Activated gamma-delta T cell treated with anti-CD3 and anti-CD28 coated beads, Interleukin-2, amount 50 U/mL, for 16 hours (primary cell): ENCODE measurements around the gene RRP1B.
"Not testable (repeated sequence)": the region's sequence is repeated elsewhere in the genome, so short reads cannot be mapped to it uniquely, and the experiment has no call there.

Source experiments
- DNase-seq: peaks from one replicate; pipeline ENCODE4 v3.0.0-alpha.2; 2020; ENCODE audit warnings: low read depth

The RRP1B gene, protein sequence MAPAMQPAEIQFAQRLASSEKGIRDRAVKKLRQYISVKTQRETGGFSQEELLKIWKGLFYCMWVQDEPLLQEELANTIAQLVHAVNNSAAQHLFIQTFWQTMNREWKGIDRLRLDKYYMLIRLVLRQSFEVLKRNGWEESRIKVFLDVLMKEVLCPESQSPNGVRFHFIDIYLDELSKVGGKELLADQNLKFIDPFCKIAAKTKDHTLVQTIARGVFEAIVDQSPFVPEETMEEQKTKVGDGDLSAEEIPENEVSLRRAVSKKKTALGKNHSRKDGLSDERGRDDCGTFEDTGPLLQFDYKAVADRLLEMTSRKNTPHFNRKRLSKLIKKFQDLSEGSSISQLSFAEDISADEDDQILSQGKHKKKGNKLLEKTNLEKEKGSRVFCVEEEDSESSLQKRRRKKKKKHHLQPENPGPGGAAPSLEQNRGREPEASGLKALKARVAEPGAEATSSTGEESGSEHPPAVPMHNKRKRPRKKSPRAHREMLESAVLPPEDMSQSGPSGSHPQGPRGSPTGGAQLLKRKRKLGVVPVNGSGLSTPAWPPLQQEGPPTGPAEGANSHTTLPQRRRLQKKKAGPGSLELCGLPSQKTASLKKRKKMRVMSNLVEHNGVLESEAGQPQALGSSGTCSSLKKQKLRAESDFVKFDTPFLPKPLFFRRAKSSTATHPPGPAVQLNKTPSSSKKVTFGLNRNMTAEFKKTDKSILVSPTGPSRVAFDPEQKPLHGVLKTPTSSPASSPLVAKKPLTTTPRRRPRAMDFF

DNA sequence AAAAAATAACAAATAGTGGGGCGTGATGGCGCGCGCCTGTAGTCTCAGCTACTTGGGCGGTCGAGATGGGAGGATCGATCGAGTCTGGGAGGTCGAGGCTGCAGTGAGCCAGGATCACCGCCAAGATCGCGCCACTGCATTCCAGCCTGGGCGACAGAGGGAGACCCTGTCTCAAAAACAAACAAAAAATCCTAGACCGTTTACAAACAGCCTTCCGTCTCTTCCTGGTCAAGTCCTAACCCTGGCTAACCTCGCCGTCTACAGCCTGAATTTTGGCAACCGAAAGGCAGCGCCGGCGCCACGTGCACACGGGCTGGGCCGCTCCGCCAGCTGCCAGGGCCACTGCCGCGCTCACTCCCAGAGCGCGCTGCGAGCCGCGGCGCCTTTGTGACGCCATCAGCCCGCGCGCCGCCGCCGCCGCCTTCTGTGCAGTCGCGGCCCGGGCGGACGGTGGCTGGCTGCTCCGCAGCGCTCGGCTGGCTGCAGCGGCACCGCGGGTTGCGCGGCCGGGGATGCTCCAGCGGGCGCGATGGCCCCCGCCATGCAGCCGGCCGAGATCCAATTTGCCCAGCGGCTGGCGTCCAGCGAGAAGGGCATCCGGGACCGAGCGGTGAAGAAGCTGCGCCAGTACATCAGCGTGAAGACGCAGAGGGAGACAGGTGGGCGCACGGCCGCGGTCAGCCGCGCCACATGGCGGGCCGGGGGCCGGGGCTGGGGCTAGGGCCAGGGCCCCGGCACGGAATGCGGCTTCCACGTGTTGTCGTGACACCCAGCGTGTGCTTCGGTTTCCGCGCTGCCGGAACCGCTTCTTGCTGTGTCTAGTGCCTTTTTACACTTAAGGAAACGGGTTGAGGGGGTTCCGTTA lies at the start of gene RRP1B, which contains the start of gene HSF2BP:
Gene RRP1B, plus strand, starts transcription at position 425 of the 865 bp plus-strand sequence. Its CDS starts 105 bp downstream, at position 530.
Gene HSF2BP, minus strand, starts transcription at position 353 of the 865 bp plus-strand sequence. CDS start 1,392 bp downstream, outside the sequence.
- DNase-seq, result peak; percentile 65

DNA sequence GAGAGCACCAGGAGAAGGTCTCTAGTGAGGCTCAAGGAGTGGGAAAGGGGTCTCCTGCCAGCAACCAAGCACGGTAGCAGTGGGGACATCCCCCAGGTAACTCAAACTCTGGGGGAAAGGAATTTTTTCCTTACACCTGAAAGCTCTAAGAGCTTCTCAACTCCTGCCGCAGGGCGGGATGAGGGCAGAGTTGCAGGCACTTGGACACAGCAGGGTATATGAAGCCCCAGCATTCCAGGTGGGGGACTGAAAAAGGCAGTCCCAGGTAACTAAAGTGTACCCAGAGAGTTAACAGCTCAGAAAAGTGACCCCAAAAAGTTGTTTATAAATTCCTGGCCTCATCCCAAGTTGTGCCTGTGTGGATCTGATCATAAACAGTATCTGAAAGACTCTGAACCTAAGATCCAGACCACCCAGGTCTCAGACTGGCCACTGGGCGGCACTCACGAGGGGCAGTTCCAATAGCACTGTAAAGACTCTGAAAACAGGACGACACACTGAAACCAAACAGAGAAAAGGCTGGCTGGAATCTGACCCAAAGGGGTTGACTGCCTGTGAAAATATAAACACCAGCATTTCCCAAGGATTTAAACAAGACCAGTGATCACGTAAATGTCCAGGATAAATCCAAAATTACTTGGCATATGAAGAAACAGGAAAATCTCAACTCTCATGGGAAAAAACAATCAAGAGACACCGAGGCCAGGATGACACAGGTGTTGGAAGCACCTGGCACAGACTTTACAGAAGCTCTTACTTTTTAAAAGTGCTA lies 47.6 kb upstream of the RRP1B start:
- no peak for DNase-seq

DNA sequence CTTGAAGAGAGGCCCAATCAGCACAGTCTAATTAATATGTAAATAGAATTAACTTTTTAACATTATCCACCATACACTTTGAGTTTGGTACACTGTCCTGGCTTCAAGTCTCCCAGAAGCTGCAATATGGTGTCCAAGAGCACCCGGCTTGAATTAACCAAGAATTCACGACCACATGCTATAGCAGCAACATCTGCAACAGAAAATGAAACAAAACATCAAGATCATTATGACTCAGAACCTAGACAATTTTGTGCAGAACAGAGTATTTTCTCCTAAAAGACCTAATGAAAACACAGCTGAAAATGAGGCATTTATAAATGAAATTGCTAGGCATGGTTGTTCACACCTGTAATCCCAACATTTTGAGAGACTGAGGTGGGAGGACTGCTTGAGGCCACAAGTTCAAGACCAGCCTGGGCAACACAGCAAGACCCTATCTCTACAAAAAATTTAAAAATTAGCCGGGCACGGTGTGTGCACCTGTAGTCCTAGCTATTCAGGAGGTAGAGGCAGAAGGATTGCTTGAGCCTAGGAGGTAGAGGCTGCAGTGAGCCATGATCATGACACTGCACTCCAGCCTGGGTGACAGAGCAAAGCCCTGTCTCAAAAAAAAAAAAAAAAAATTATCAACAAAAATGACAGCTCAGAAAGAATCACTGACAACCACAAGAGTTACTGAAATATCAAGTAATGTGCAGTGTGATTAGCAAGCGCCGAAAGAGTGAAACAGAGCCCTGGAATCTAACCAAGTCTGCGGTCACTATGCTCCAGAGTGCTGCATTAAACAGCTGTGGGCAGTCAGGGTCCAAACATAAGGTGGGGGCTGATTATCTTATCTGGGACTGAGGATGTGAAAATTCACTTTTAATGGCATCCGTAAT lies 45.4 kb upstream of the RRP1B start:
- no peak for DNase-seq

DNA sequence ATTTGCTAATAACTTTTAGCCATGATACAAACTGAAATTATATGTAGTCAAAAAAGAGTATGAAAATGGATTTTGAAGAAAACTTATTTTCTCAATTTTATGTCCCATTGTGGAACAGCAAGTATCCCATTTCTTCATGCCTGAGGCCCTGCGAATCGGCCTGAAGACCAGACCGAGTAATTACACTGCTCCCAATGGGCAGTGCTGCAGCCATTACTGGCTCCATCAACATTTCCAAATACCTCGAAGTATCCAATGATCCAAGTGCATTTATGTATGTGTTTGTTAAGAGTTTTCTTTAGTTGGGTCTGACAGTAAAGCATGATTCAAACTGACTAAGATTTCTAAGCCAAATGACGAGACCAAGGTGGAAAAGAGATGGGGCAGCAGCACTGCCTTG lies 44.5 kb upstream of the RRP1B start:
- no peak for DNase-seq

DNA sequence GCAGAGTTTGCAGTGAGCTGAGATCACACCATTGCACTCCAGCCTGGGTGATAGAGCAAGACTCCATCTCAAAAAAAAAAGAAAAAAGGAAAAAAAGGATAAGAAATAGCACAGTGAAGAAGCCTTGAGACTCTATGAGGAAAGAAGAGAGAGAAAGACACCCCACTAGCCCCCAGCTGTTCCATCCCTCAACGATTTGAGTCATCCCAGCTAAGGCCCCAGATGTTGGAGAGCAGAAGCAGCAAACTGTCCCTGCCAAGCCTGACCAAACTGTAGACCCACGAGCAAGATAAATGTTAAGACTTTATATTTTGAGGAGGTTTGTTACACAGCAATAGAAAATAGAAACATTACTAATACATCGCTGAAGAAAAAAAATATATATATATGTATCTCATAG lies 42.5 kb upstream of the RRP1B start:
- not testable (repeated sequence) for DNase-seq

DNA sequence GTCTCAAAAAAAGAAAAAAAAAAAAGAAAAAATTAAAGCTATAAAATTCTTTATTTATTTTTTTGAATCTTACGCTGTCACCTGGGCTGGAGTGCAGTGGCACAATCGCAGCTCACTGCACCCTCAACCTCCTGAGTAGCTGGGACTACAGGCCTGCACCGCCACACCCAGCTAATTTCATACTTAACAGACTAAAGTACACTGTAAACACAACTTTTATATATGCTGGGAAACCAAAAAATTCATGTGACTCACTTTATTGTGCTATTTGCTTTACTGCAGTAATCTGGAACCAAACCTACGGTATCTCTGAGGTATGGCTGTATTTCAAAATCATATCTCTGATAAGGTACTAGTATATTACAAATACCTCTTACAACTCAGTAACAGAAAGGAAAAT lies 40.4 kb upstream of the RRP1B start:
- DNase-seq, result no peak

DNA sequence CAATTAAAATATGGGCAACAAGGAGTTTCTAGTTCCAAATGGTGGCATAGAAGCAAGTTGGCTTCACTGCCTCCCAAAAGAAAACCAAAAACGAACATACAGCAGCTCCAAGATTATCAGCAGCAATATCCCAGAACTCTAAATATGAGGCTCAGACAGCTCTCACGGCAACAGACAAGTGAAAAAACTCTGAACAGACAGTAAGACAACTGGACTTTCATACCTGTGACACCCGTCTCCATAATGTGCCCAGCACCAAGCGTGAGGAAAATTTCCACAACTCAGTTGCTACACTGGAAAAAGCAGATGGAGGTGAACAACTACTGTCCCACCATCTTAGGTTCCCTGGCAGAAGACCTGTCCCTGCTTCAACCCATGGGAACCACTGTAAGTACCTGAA lies 40.0 kb upstream of the RRP1B start:
- no peak for DNase-seq

DNA sequence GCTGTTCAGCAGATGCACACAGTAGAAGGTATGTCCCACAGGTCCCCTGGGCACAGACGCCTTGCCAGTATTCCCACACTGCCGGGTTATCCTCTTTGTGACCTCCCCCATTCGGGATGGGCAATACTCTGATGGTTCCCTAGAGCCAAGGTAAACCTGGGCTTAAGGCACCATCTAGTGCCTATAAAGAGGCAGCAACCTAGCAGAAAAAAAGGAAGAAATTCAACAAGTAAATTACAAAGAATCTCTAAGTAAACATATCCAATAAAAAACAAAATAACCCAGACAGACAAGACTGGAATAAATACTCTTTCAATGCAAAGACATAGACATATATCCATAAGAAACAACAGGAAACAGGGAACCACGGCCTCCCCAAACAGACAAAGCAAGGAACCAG lies 39.5 kb upstream of the RRP1B start:
- DNase-seq, result no peak

DNA sequence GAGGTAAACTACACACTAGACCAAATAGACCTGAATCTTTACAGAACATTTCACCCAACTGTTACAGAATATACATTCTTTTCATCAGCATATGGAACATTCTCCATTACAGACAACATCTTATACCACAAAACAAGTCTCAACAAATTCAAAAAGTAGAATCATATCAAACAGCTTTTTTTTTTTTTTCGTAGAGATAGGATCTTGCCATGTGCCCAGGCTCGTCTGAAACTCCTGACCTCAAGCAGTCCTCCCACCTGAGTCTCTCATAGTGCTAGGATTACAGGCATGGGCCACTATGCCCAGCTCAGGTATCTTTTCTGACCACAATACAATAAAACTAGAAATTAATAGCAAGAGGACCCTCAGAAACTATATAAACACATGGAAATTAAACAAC lies 36.6 kb upstream of the RRP1B start:
- DNase-seq, result no peak

DNA sequence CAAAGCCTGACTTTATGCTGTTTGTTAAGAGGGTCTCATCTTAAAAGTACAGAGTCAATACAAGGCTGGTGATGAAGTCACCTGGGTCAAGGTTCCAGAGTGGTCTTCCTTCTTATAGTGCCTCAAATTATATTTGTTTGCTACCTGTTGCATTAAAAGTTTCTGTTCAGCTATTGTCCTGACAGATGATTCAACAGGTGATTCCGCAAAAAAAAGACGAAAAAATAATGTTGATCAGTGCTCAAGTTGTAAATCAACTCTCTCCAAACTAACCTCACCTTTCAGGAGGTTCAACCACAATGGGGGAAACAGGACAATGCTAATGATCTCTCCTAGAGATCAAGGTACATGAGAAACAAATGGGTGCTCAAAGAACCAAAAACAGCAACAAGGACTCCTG lies 35.8 kb upstream of the RRP1B start:
- no peak for DNase-seq

DNA sequence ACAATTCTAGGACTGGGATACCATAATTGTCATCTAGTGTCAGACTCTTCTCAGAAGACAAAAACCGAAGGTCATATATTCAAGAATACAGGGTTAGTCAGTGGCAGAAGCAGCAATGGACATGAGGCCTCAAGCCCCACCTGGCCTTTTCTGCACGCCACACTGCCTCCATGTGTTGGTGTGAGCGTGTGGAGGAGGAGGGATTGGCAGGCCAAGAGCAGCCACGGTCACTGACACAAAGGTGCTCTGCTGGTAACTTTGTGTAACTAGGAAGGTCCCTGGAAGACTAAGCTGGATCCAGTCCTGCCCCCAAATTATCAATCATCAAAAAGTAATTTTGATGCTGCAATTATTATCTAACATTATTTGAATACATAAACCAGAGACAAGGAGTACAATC lies 35.0 kb upstream of the RRP1B start:
- DNase-seq, result no peak

DNA sequence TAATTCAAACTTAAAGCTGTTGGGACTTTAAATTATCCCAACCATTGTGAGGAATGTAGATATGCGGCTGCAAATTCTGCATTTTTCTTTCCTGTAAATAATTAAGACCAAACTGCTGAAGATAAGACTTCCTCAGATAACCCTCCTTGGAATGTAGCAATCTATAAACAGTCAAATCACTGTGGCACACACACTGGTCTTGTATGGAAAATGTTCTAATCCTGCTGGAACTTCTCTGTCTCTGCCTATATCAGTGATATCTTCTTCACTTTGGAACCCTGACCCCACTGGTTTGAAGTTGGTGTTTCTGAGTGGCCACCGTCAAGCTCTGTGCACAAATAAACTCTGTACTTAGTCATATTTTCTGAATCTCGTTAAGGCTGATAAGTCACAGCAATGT lies 33.0 kb upstream of the RRP1B start:
- no peak for DNase-seq

DNA sequence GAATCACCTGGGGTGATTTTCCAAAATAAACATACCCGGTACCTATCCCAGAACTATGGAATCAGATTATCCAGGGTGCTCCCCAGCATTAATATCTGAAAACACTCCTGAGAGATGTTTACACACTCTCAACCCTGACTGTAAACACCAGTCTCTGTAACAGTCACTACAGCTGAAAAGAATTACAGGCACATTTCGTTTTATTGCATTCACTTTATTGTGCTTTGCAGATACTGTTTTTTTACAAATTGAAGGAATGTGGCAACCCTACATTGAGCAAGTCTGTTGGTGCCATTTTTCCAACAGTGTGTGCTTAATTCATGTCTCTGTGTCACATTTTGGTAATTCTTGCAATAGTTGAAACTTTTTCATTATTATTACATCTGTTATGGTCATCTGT lies 31.8 kb upstream of the RRP1B start:
- DNase-seq, result no peak

DNA sequence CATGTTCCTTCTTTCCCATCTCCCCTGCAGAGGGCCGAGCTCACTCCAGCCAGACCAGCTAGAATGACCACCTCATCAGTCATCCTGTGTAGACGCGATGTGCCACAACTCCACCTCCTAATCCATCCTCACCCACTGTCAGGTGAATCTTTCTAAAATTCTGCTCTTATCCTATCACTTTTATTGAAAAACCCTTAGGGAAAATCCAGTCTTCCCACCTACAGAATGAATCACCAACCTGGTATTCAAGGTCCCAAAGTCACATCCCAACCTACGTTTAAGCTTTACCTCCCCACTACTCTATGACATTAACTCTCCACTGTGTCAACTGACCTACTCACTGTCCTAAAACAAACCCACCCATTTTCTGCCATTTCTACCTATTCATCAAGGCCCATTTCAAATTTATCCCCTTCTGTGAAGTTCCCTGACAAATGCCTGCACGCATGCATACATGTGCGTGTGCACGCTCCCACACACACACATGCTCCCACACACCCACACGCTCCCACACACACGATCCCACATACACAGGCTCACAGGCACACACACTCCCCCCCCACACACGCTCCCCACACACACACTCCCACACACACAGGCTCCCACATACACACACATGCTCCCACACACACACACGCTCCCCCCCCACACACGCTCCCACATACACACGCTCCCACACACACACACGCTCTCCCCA lies 27.8 kb upstream of the RRP1B start:
- no peak for DNase-seq

DNA sequence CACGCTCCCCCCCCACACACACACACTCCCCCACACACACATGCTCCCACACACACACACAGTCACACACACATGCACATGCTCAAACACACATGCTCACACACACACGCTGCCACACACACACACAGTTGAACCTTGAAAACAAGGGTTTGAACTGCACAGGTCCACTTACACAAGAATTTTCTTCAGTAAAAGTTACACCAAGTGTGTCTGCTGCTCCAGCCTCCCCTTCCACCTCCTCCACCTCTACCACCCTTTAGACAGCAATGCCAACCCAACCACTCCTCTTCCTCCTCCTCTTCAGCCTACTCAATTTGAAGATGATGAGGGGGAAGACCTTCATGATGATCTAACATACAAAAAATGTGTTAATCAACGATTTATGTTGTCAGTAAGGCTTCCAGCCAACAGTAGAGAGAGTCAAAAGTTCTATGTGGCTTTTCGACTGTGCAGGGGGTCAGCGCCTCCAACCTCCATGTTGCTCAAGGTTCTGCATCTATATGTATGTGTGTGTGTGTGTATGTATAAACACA lies 26.9 kb upstream of the RRP1B start:
- DNase-seq, result no peak

DNA sequence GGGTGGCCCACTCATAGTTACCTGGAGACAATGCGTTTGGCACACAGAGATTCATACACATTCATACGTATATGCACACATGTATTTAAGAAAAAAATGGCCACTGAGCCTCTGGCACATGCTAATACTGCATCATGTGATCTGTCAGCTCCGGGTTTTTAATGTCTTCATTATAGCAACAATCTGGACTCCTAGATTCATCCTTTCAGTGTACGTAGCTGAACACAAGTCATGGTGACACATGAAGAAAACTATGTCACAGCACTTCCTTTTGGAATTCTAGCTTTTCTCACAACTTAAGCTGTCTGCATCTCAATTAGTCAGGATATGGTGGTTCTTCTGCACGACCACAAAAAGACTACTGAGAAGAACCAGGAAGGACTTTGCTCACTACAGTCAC lies 24.7 kb upstream of the RRP1B start:
- no peak for DNase-seq

DNA sequence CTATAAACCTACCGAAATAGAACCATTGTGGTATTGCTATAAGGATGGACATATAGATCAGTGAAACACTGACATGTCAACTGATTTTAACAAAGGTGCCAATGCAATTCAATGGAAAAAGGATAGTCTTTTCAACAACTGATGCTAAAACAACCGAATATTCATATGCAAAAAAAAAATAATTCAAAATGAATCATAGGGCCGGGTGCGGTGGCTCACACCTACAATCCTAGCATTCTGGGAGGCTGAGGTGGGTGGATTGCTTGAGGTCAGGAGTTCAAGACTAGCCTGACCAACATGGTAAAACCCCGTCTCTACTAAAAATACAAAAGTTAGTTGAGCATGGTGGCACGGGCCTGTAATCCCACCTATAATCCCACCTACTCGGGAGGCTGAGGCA lies 23.9 kb upstream of the RRP1B start:
- DNase-seq, result no peak

DNA sequence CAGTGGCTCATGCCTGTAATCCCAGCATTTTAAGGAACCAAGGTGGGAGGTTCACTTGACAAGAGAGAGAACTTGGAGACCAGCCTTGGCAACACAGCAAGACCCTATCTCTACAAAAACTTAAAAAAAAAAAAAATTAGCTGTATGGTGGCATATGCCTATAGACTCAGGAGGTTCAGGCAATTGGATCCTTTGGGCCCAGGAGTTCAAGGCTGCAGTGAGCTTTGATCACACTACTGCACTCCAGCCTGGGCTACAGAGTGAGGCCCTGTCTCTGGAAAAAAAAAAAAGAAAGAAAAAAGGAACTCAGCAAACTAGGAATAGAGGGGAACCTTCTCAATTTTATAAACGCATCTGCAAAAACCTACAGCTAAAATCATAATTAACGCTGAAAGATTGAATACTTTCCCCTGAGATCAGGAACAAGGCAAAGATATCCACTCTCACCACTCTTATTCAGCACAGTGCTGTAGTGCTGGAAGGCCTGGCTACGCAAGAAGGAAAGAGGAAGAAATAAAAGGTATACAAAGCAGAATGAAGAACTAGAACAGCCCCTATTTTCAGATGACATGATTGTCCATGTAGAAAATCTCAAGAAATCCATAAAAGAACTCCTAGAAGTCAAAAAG lies 21.7 kb upstream of the RRP1B start:
- DNase-seq, result no peak
